ENCODE results near the gene TCFL5. TPM values are rescaled to one million over a fixed set of nuclear protein-coding genes. Genes with fewer than 3 reads are reported as not detected.

TCFL5 gene
- total RNA-seq, 1 experiment from 2014 or later = 15.1 TPM

DNA sequence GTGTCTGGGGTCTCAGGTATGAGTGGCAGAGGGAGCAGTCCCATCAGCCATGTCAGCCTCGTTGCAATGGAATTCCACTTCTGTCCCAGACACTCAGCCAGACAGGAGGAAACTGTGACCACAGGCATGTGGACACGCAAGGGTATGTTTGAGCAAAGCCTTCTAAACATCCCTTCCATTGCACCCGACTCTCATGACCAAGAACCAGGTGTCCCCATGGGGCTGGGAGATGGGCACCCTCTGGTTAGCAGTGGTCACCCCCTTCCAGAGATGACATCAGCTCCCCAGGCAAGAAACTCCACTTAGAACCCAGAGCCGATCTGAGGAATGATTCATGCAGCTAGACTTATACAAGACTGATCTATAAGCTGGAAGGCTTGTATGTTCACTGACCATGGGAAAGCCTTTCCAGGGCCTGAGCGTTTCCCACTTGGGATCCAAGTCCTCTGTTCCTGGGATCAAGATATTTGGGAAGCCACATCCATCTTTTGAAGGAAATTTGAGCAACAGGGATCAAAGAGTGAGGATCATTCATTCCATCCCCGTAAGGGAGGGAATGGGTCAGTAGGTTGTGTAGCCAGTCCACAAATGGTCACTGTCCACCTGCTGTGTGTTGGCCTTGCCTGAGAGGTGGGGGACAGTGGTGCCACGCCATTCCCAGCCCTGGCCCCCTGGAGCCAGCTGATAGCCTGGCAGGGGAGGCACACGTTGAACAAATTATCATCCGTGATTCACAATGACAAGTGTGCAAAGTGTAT is 69.3 kb downstream of the TCFL5 start:
- TF ChIP-seq, protein P1, sequence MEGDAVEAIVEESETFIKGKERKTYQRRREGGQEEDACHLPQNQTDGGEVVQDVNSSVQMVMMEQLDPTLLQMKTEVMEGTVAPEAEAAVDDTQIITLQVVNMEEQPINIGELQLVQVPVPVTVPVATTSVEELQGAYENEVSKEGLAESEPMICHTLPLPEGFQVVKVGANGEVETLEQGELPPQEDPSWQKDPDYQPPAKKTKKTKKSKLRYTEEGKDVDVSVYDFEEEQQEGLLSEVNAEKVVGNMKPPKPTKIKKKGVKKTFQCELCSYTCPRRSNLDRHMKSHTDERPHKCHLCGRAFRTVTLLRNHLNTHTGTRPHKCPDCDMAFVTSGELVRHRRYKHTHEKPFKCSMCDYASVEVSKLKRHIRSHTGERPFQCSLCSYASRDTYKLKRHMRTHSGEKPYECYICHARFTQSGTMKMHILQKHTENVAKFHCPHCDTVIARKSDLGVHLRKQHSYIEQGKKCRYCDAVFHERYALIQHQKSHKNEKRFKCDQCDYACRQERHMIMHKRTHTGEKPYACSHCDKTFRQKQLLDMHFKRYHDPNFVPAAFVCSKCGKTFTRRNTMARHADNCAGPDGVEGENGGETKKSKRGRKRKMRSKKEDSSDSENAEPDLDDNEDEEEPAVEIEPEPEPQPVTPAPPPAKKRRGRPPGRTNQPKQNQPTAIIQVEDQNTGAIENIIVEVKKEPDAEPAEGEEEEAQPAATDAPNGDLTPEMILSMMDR (IDR thresholded peaks at IDR 0.05; ENCODE audit: insufficient read depth in 1 of 2, low read depth in 1 of 2, low read length in 1 of 2, severe bottlenecking in 1 of 2, unreplicated experiment in 1 of 2) = no peak
- no peaks in the 10 kb centered on the region; the same call in 1 of the 2 replicates for H3K36me3 ChIP-seq (ENCODE audit: control insufficient read depth, insufficient read depth, low read length)
- H3K4me1 Mint-ChIP-seq (ENCODE audit: low read depth, unreplicated experiment) = peaks cover 2% of the 10 kb centered on the region
- H3K27me3 ChIP-seq (replicated peaks; ENCODE audit: control insufficient read depth, insufficient read depth, low read length) = no peaks in the 10 kb centered on the region
- H3K9me3 Mint-ChIP-seq (ENCODE audit: unreplicated experiment) = no peaks in the 10 kb centered on the region
- H3K4me3 Mint-ChIP-seq (ENCODE audit: unreplicated experiment) = no peak overlapping the region
- ChIA-PET CTCF (interaction anchor here (0.5 to 2.4 kb wide), 22 partner anchors 10 to 362 kb away, joined by 3 to 25 read pairs (median 6); partner anchors contain the start of gene NTSR1), POLR2A (no interaction called here)
- H3K4me3 ChIP-seq (ENCODE audit: low read depth, low read length) = no peak overlapping the region
- H3K9me3 ChIP-seq = no peaks in the 10 kb centered on the region
- peaks cover 10% of the 10 kb centered on the region for H3K4me1 ChIP-seq
- H3K27me3 Mint-ChIP-seq (ENCODE audit: insufficient read depth, unreplicated experiment) = no peaks in the 10 kb centered on the region
- peaks cover 33% of the 10 kb centered on the region for H3K36me3 Mint-ChIP-seq (ENCODE audit: insufficient read depth, unreplicated experiment)
- no peak overlapping the region for H3K27ac Mint-ChIP-seq (ENCODE audit: unreplicated experiment)
- intact Hi-C loops (cut with micrococcal nuclease; ENCODE audit: unreplicated experiment) = loop anchor here (5.0 to 10.0 kb wide), 3 partner anchors 65 to 488 kb away; partner anchors contain the start of gene ADRM1
- no TSS peak for BruUV-seq (replicated peaks)
- no peak for DNase-seq

DNA sequence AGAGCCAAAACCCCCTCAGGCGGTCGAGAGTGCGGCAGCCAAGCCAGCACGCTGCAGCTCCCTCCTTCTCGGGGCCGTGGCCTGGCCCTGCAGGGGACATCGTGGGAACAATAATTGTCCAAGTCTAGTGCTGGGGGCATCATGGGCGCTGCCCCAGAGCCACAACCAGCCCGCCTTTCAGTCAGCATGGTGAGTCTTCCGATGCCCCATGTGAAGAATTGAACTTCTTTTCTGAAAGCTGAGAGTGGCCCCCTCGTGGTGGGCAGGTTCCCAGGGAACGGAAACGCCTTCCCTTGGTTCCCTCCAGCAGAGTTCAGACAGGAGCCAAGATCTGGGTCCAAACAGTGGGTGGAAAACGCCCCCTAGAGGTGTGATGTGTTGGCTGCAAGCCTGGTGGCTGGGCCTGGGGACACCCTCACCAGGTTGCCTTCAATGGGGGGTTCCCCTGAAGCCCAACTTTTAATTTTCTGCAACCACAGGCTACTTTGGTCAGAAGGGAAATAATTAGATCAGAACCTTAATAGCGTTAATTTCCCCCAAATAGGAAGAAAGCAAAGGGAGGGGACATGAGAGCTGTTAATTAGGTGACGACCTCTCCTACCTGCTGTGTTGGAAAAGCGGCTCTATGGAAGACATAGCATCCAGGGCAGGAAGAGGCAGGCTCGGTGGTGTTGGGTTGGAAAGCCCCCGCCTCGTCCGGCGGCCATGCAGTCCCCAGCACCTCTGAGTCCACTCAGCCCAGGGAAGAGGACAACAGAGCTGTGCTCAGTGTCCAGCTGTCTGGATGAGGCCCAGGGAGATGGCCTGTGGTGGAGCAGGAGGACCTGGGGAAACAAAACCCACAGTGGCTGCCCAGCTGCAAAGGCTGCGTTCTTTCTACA is 70.1 kb downstream of the TCFL5 start:
- Mint-ChIP-seq H3K4me3 (ENCODE audit: unreplicated experiment) (no peak overlapping the region), H3K27ac (ENCODE audit: unreplicated experiment) (no peak overlapping the region), H3K9me3 (ENCODE audit: unreplicated experiment) (no peaks in the 10 kb centered on the region), H3K4me1 (ENCODE audit: low read depth, unreplicated experiment) (no peaks in the 10 kb centered on the region), H3K36me3 (ENCODE audit: insufficient read depth, unreplicated experiment) (peaks cover 28% of the 10 kb centered on the region), H3K27me3 (ENCODE audit: insufficient read depth, unreplicated experiment) (no peaks in the 10 kb centered on the region)
- H3K4me1 ChIP-seq = peaks cover 5% of the 10 kb centered on the region
- ChIA-PET POLR2A (no interaction called here), CTCF (interaction anchor here (0.5 to 2.4 kb wide), 35 partner anchors 9 to 993 kb away, joined by 3 to 25 read pairs (median 4); partner anchors contain the start of gene NTSR1)
- H3K4me3 ChIP-seq (ENCODE audit: low read depth, low read length) = no peak overlapping the region
- no peaks in the 10 kb centered on the region for H3K9me3 ChIP-seq
- TF ChIP-seq, protein P1 (IDR thresholded peaks at IDR 0.05; ENCODE audit: insufficient read depth in 1 of 2, low read depth in 1 of 2, low read length in 1 of 2, severe bottlenecking in 1 of 2, unreplicated experiment in 1 of 2) = peak; percentile 99 to 100
- no peaks in the 10 kb centered on the region for H3K27me3 ChIP-seq (replicated peaks; ENCODE audit: control insufficient read depth, insufficient read depth, low read length)
- intact Hi-C loops (cut with micrococcal nuclease; ENCODE audit: unreplicated experiment) = loop anchor here (1.0 to 10.0 kb wide), 5 partner anchors 64 to 487 kb away; partner anchors contain the start of gene ADRM1
- peak; percentile 95 to 96 for DNase-seq
- no TSS peak for BruUV-seq (replicated peaks)
- no peaks in the 10 kb centered on the region for H3K36me3 ChIP-seq (ENCODE audit: control insufficient read depth, insufficient read depth, low read length)

Other genes with a start within 250 kb of the TCFL5 start
- 18.7 and 23.6 TPM in 2 replicates for gene SLCO4A1, start 219.3 kb downstream of the TCFL5 start, total RNA-seq (2022)
- gene NTSR1, start 153.0 kb downstream of the TCFL5 start, total RNA-seq (2022) = 0.14 and 0.16 TPM in 2 replicates
- 40.3 and 43.4 TPM in 2 replicates for gene MRGBP, start 65.3 kb downstream of the TCFL5 start, total RNA-seq (2022)
- 78.2 and 84.7 TPM in 2 replicates for gene OGFR, start 57.0 kb downstream of the TCFL5 start, total RNA-seq (2022)
- gene COL9A3, start 44.8 kb downstream of the TCFL5 start, total RNA-seq (2022) = 6.4 and 7.9 TPM in 2 replicates
- gene DIDO1, start 64.7 kb upstream of the TCFL5 start, total RNA-seq (2022) = 120 and 122 TPM in 2 replicates
- gene GID8, start 76.3 kb upstream of the TCFL5 start, total RNA-seq (2022) = 129 and 133 TPM in 2 replicates
- 64.7 and 77.4 TPM in 2 replicates for gene SLC17A9, start 90.9 kb upstream of the TCFL5 start, total RNA-seq (2022)
- gene BHLHE23, start 145.1 kb upstream of the TCFL5 start, total RNA-seq (2022) = 0.49 and 0.95 TPM in 2 replicates

Data from Caco-2 (cell line).